K562 (cell line): ENCODE measurements around the gene NKX1-2.

Source experiments
- CTCF ChIP-seq, 3 experiments: IDR thresholded peaks in 2 of 3; conservative IDR thresholded peaks in 1 of 3; 2 replicates each; pipeline ENCODE4 v1.5.1; 2011 to 2012; ENCODE audit warnings: low read length in 3 of 3, mild to moderate bottlenecking in 3 of 3, control low read depth in 2 of 3, improper control_type of control experiment in 1 of 3, inconsistent platforms in 1 of 3, low read depth in 1 of 3, mixed read lengths in 1 of 3, moderate library complexity in 1 of 3; ENCODE audit not compliant: insufficient read depth in 2 of 3
- JUN ChIP-seq, 2 experiments: sonication (generic) in 1 of 2; formaldehyde crosslinking in 1 of 2; IDR thresholded peaks; 2 replicates each; pipeline versions ENCODE4 v1.6.1 to v1.8.0; 2012 to 2022; ENCODE audit warnings: borderline replicate concordance in 2 of 2, mild to moderate bottlenecking in 2 of 2, improper control_type of control experiment in 1 of 2, low read depth in 1 of 2, low read length in 1 of 2, missing genetic modification reagents in 1 of 2
- MAFK ChIP-seq: IDR thresholded peaks from 2 replicates; pipeline ENCODE4 v1.6.1; 2011; ENCODE audit warnings: low read length, improper control_type of control experiment
- SMARCE1 ChIP-seq: fragments of 450-650 bp; IDR thresholded peaks from 2 replicates; pipeline ENCODE4 v1.7.1; 2016; ENCODE audit warnings: mild to moderate bottlenecking
- TCFL5 ChIP-seq: fragments of 250-450 bp; sonication (Bioruptor Pico); conservative IDR thresholded peaks from 2 replicates; pipeline ENCODE4 v1.6.1; 2021; ENCODE audit warnings: mild to moderate bottlenecking, moderate library complexity, matching md5 sums
- ZNF12 ChIP-seq: sonication (generic); formaldehyde crosslinking; IDR thresholded peaks from 2 replicates; pipeline ENCODE4 v1.4.0; 2020; ENCODE audit warnings: mild to moderate bottlenecking, missing genetic modification reagents

GRCh38 chr10:124428207-124428777 is 21.5 kb downstream of the NKX1-2 start:
- no peak for TF ChIP-seq JUN (IDR thresholded peaks at IDR 0.05; ENCODE audit: borderline replicate concordance, low read depth, low read length)
- TF ChIP-seq JUN (CRISPR knock-in tag; IDR thresholded peaks at IDR 0.05; ENCODE audit: borderline replicate concordance): no peak
- TF ChIP-seq TCFL5 (CRISPR knock-in tag): no peak
- TF ChIP-seq MAFK: no peak
- no peak for TF ChIP-seq ZNF12 (CRISPR knock-in tag)
- TF ChIP-seq CTCF (IDR thresholded peaks at IDR 0.05 in 2 of 3, conservative IDR thresholded peaks at IDR 0.05 in 1 of 3; ENCODE audit: insufficient read depth in 2 of 3, low read depth in 1 of 3, low read length in 3 of 3): no peak
- TF ChIP-seq SMARCE1: no peak
